Tibial nerve (tissue), 4 donors: ENCODE measurements around the gene THBS2.

Experiments
- CTCF ChIP-seq, 5 experiments: fragments of 200-600 bp in 3 of 5; fragments of 450-650 bp in 2 of 5; sonication (generic) in 3 of 5; IDR thresholded peaks; one replicate each; pipeline ENCODE4 v1.5.1; 2016 to 2019; ENCODE audit warnings: antibody characterized with exemption in 5 of 5, mild to moderate bottlenecking in 3 of 5, moderate library complexity in 2 of 5
- EP300 ChIP-seq, 2 donors: sonication (generic); formaldehyde crosslinking; IDR thresholded peaks; one replicate each; pipeline ENCODE4 v1.6.1; 2017; ENCODE audit warnings: antibody characterized with exemption in 2 of 2, mild to moderate bottlenecking in 1 of 2

GRCh38 chr6:169200893-169201514, 52.6 kb downstream of the THBS2 start:
- no peak for TF ChIP-seq EP300 (IDR thresholded peaks at IDR 0.05)
- no peak for TF ChIP-seq CTCF (IDR thresholded peaks at IDR 0.05)
